SK-N-MC (cell line): ENCODE results near the gene DTD1.

Source experiments
- EZH2 ChIP-seq: fragments of 200-600 bp; sonication (generic); IDR thresholded peaks from one replicate; pipeline ENCODE4 v1.6.1; 2017; ENCODE audit warnings: antibody characterized with exemption
- FOXP2 ChIP-seq: optimal IDR thresholded peaks from 2 replicates; pipeline ENCODE3; 2011; ENCODE audit warnings: mild to moderate bottlenecking, moderate library complexity; ENCODE audit not compliant: insufficient read depth; ENCODE audit errors: extremely low read length, control extremely low read depth

GRCh38 chr20:18663932-18664331 lies 76.1 kb downstream of the DTD1 start:
- TF ChIP-seq EZH2 (no peak), FOXP2 (no peak)
